CD4-positive, alpha-beta T cell (primary cell): ENCODE measurements around the gene ANKRD6. TPM values are rescaled to one million over a fixed set of nuclear protein-coding genes. Genes with fewer than 3 reads are reported as not detected.

ENCODE experiments used
- ATAC-seq: fragments of 200-7000 bp; cut with Tn5 transposase; one replicate; pipeline ENCODE4 v1.10.0; 2022; ENCODE audit warnings: mild to moderate bottlenecking; ENCODE audit not compliant: poor library complexity
- CTCF ChIA-PET: fragments of 350-600 bp; sonication (Branson Sonifier 250); formaldehyde crosslinking; loops from one replicate; lab custom pipeline; 2021; ENCODE audit warnings: antibody characterized with exemption, inconsistent platforms; lab: Charles Lee
- POLR2A ChIA-PET: fragments of 350-600 bp; sonication (Branson Sonifier 250); formaldehyde crosslinking; loops from one replicate; lab custom pipeline; 2021; ENCODE audit warnings: antibody characterized with exemption, inconsistent platforms; lab: Charles Lee
- DNase-seq, 14 experiments: peaks; one replicate each; pipeline ENCODE4 v3.0.0-alpha.2; 2013 to 2020; ENCODE audit warnings: mixed read lengths in 2 of 14
- H3K27ac ChIP-seq, 2 donors: one replicate each; pipeline versions ENCODE4 v1.5.1 to v1.7.0; 2013; ENCODE audit warnings: low read length in 2 of 2, low read depth in 1 of 2, mild to moderate bottlenecking in 1 of 2
- H3K27me3 ChIP-seq, 2 experiments: 1 replicate in 1 of 2; 2 replicates in 1 of 2; pipeline versions ENCODE4 v1.6.1 to v1.7.0; 2013; ENCODE audit warnings: low read length in 2 of 2, control low read depth in 1 of 2, mild to moderate bottlenecking in 1 of 2, moderate library complexity in 1 of 2; ENCODE audit not compliant: insufficient read depth in 2 of 2, control insufficient read depth in 1 of 2
- H3K36me3 ChIP-seq: one replicate; pipeline ENCODE4 v1.6.1; 2013; ENCODE audit warnings: low read length, control low read depth; ENCODE audit not compliant: insufficient read depth
- H3K4me1 ChIP-seq: one replicate; pipeline ENCODE4 v1.6.1; 2013; ENCODE audit warnings: low read length, control low read depth; ENCODE audit not compliant: insufficient read depth
- H3K4me3 ChIP-seq: one replicate; pipeline ENCODE4 v1.5.1; 2013; ENCODE audit warnings: mild to moderate bottlenecking, low read length, moderate library complexity
- H3K9me3 ChIP-seq, 2 experiments: 1 replicate in 1 of 2; 2 replicates in 1 of 2; pipeline versions ENCODE4 v1.6.1 to v1.7.0; 2013; ENCODE audit warnings: low read length in 2 of 2, mild to moderate bottlenecking in 2 of 2, control low read depth in 1 of 2, moderate library complexity in 1 of 2; ENCODE audit not compliant: control insufficient read depth in 1 of 2, insufficient read depth in 1 of 2
- H3K27ac Mint-ChIP-seq: one replicate; pipeline ENCODE4 v1.8.0; 2020; ENCODE audit warnings: mixed read lengths
- H3K27me3 Mint-ChIP-seq: one replicate; pipeline ENCODE4 v1.8.0; 2021; ENCODE audit warnings: mixed read lengths
- H3K36me3 Mint-ChIP-seq: one replicate; pipeline ENCODE4 v1.8.0; 2021; ENCODE audit warnings: low read depth, mixed read lengths
- H3K4me1 Mint-ChIP-seq: one replicate; pipeline ENCODE4 v1.8.0; 2021; ENCODE audit warnings: low read depth, mixed read lengths
- H3K4me3 Mint-ChIP-seq: one replicate; pipeline ENCODE4 v1.8.0; 2020; ENCODE audit warnings: mild to moderate bottlenecking, mixed read lengths
- H3K9me3 Mint-ChIP-seq: one replicate; pipeline ENCODE4 v1.8.0; 2020; ENCODE audit warnings: mixed read lengths
- CTCF ChIP-seq: fragments of 200-600 bp; IDR thresholded peaks from one replicate; pipeline ENCODE4 v1.8.0; 2022; ENCODE audit warnings: antibody characterized with exemption, mild to moderate bottlenecking
- intact Hi-C, 2 experiments: fragments of 100-400 bp; cut with DNase I in 1 of 2; cut with micrococcal nuclease in 1 of 2; formaldehyde crosslinking; loops; one replicate each; pipeline versions ENCODE4 v1.15.1 to v1.9.0; 2023 to 2025; cut with DNase I, micrococcal nuclease
- total RNA-seq, 174 experiments: library from RNA in 2 of 174; stranded (reverse) in 2 of 174; gene quantifications; one replicate each; pipeline ENCODE4 v1.2.3 and lab custom pipeline; 2021 to 2026

ANKRD6 gene
- total RNA-seq, 2 experiments from 2014 or later, result 3.8 to 4.8 TPM

GRCh38 chr6:89506716-89507617 lies 74.0 kb downstream of the ANKRD6 start:
- H3K9me3 Mint-ChIP-seq, result no peaks in the 10 kb centered on the region
- ChIA-PET POLR2A (no interaction called here), CTCF (no interaction called here)

GRCh38 chr6:89508755-89509563 lies 76.0 kb downstream of the ANKRD6 start:
- Histone ChIP-seq H3K36me3 (no peaks in the 10 kb centered on the region), H3K4me3 (no peak overlapping the region), H3K27me3 (no peaks in the 10 kb centered on the region), H3K4me1 (no peaks in the 10 kb centered on the region), H3K9me3 (no peaks in the 10 kb centered on the region), H3K27ac (no peak overlapping the region)
- no peaks in the 10 kb centered on the region for H3K9me3 Mint-ChIP-seq
- DNase-seq (no peak), ATAC-seq (no peak)
- no peak for TF ChIP-seq CTCF
- H3K27me3 Mint-ChIP-seq, result no peaks in the 10 kb centered on the region
- ChIA-PET CTCF (no interaction called here), POLR2A (no interaction called here)
- H3K4me1 Mint-ChIP-seq, result no peaks in the 10 kb centered on the region
- intact Hi-C loops, result no loop called here
- H3K4me3 Mint-ChIP-seq, result no peak overlapping the region
- no peaks in the 10 kb centered on the region for H3K36me3 Mint-ChIP-seq
- H3K27ac Mint-ChIP-seq, result no peak overlapping the region

More at GRCh38 chr6:89506716-89507617, 74.0 kb downstream of the ANKRD6 start:
- Histone ChIP-seq H3K4me3 (no peak overlapping the region), H3K27ac (no peak overlapping the region), H3K36me3 (no peaks in the 10 kb centered on the region), H3K4me1 (no peaks in the 10 kb centered on the region), H3K27me3 (no peaks in the 10 kb centered on the region), H3K9me3 (no peaks in the 10 kb centered on the region)
- intact Hi-C loops, result no loop called here
- Mint-ChIP-seq H3K4me1 (no peaks in the 10 kb centered on the region), H3K27me3 (no peaks in the 10 kb centered on the region), H3K4me3 (no peak overlapping the region), H3K36me3 (no peaks in the 10 kb centered on the region), H3K27ac (no peak overlapping the region)
- ATAC-seq (no peak), DNase-seq (no peak)
- TF ChIP-seq CTCF, result no peak

- CTCF ChIA-PET, result no interaction called here
- no peak for ATAC-seq
Observed at GRCh38 chr6:89509777-89510281, 76.9 kb downstream of the ANKRD6 start.

More at GRCh38 chr6:89509777-89510281, 76.9 kb downstream of the ANKRD6 start:
- H3K9me3 ChIP-seq, result no peaks in the 10 kb centered on the region
- Mint-ChIP-seq H3K36me3 (no peaks in the 10 kb centered on the region), H3K9me3 (no peaks in the 10 kb centered on the region), H3K27me3 (no peaks in the 10 kb centered on the region), H3K4me3 (no peak overlapping the region), H3K4me1 (no peaks in the 10 kb centered on the region), H3K27ac (no peak overlapping the region)
- POLR2A ChIA-PET, result no interaction called here
- no peak for DNase-seq
- intact Hi-C loops, result no loop called here
- no peaks in the 10 kb centered on the region for H3K27me3 ChIP-seq
- TF ChIP-seq CTCF, result no peak
- no peak overlapping the region for H3K27ac ChIP-seq
- H3K36me3 ChIP-seq, result no peaks in the 10 kb centered on the region
- H3K4me3 ChIP-seq, result no peak overlapping the region
- no peaks in the 10 kb centered on the region for H3K4me1 ChIP-seq
